ENCODE results near the gene HACD3. TPM values are rescaled to one million over a fixed set of nuclear protein-coding genes. Genes with fewer than 3 reads are reported as not detected.
A peak's percentile ranks its signal among the peaks of the same experiment; 100 is the strongest.
"Not testable (repeated sequence)": the region's sequence is repeated elsewhere in the genome, so short reads cannot be mapped to it uniquely, and the experiment has no call there.

Gene HACD3
- total and polyA plus RNA-seq, 2 of the 13 experiments (the other 11 are each of a cell fraction or from before 2014, with no cell fraction given): 73.6 to 161 TPM

DNA sequence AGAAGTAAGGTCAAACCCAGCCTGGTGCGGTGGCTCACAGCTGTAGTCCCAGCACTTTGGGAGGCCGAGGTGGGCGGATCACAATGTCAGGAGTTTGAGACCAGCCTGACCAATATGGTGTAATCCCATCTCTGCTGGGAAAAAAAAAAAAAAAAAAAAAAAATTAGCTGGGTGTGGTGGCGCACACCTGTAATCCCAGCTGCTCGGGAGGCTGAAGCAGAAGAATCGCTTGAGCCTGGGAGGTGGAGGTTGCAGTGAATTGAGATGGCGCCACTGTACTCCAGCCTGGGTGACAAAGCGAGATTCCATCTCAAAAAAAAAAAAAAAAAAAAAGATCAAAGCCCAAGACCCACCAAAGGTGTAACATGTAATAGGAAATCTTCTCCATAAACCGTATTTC, 19.0 kb downstream of the HACD3 start:
- H3K27ac ChIP-seq (ENCODE audit: extremely low read length, insufficient read depth, low read length); DNase-seq (ENCODE audit: low spot score); H3K9me3 ChIP-seq (ENCODE audit: low read length); intact Hi-C loops (cut with micrococcal nuclease; ENCODE audit: unreplicated experiment); H3K9ac ChIP-seq (ENCODE audit: insufficient read depth, low read depth, low read length); H3K4me2 ChIP-seq (ENCODE audit: low read depth, low read length); BruUV-seq (replicated peaks); H4K20me1 ChIP-seq (ENCODE audit: insufficient read depth, low read length); H3K27me3 ChIP-seq (ENCODE audit: control insufficient read depth in 1 of 2, insufficient read depth in 2 of 2, low read length in 2 of 2); FAIRE-seq; ATAC-seq; CTCF ChIA-PET (ENCODE audit: low intra/inter-chr PET ratio, low total read pairs); H3K4me3 ChIP-seq (replicated peaks in 1 of 3; ENCODE audit: insufficient read depth in 1 of 3, low read depth in 2 of 3, low read length in 3 of 3); H2AFZ ChIP-seq (ENCODE audit: low read length); in situ Hi-C loops (cut with HindIII; ENCODE audit: extremely low pct_ligation_motif_present, low pct_unique_long_range_greater_than_20kb): not testable (repeated sequence)
- TF ChIP-seq ZNF460 (CRISPR knock-in tag; IDR thresholded peaks at IDR 0.05; ENCODE audit: borderline replicate concordance): peak; percentile 75
- TF ChIP-seq, protein P1, sequence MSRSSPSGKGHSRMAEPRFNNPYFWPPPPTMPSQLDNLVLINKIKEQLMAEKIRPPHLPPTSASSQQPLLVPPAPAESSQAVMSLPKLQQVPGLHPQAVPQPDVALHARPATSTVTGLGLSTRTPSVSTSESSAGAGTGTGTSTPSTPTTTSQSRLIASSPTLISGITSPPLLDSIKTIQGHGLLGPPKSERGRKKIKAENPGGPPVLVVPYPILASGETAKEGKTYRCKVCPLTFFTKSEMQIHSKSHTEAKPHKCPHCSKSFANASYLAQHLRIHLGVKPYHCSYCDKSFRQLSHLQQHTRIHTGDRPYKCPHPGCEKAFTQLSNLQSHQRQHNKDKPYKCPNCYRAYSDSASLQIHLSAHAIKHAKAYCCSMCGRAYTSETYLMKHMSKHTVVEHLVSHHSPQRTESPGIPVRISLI (CRISPR knock-in tag; IDR thresholded peaks at IDR 0.05; ENCODE audit: borderline replicate concordance): peak; percentile 22; the same call in 1 of the 2 replicates
- POLR2A ChIA-PET: interaction anchor here (1.2 kb wide), 1 partner anchor 62 kb away, joined by 3 read pairs; the partner anchor contains the start of gene INTS14
- H3K36me3 ChIP-seq (replicated peaks in 1 of 2; ENCODE audit: control insufficient read depth in 1 of 2, insufficient read depth in 2 of 2, low read length in 2 of 2): peaks cover 6 to 11% of the 10 kb centered on the region in 2 experiments; a peak in 2 of 5 replicates
- 97% methylated on average over 9 of the region's 9 CpGs for WGBS (ENCODE audit: low lambda C conversion rate)
- peaks cover 35% of the 10 kb centered on the region for H3K4me1 ChIP-seq (ENCODE audit: insufficient read depth, low read length)
- H3K79me2 ChIP-seq (ENCODE audit: insufficient read depth, low read length): peaks cover 81% of the 10 kb centered on the region

DNA sequence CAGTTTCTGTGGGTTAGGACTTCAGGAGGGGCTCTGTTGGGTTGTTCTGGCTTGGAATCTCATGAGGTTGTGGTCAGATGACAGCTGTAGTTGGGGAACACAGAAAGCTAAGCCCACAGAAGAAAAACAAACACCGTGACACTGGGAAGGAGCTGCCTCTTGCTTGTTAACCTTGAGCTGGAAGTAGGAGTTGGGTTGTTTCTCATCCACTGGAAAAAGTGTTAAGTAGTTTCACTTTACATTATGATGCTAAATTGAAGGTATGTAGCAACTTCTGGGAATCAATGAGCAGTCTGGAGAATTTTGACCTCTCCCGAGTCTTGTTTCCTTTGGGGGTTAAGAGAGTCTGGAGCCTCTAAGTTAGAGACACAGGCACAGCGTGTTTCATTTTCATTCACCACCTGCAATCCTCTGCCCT, 20.4 kb downstream of the HACD3 start:
- WGBS (ENCODE audit: low lambda C conversion rate): 80% methylated on average over 3 of the region's 3 CpGs
- FAIRE-seq (peak; percentile 49), DNase-seq (ENCODE audit: low spot score) (no peak), ATAC-seq (no peak)
- peaks cover 71% of the 10 kb centered on the region for H3K79me2 ChIP-seq (ENCODE audit: insufficient read depth, low read length)
- peaks cover 35% of the 10 kb centered on the region for H3K4me1 ChIP-seq (ENCODE audit: insufficient read depth, low read length)
- TF ChIP-seq, protein P2, sequence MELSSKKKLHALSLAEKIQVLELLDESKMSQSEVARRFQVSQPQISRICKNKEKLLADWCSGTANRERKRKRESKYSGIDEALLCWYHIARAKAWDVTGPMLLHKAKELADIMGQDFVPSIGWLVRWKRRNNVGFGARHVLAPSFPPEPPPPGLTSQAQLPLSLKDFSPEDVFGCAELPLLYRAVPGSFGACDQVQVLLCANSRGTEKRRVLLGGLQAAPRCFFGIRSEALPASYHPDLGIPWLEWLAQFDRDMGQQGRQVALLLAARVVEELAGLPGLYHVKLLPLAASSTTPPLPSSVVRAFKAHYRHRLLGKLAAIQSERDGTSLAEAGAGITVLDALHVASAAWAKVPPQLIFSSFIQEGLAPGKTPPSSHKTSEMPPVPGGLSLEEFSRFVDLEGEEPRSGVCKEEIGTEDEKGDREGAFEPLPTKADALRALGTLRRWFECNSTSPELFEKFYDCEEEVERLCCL (CRISPR knock-in tag; IDR thresholded peaks at IDR 0.05; ENCODE audit: borderline replicate concordance): no peak
- no peak for TF ChIP-seq ZNF468 (CRISPR knock-in tag; IDR thresholded peaks at IDR 0.05)
- TF ChIP-seq SMARCC2 (IDR thresholded peaks at IDR 0.05): no peak
- intact Hi-C loops (cut with micrococcal nuclease; ENCODE audit: unreplicated experiment): no loop called here
- in situ Hi-C loops (cut with HindIII; ENCODE audit: extremely low pct_ligation_motif_present, low pct_unique_long_range_greater_than_20kb): no loop called here
- no peak overlapping the region for H2AFZ ChIP-seq (ENCODE audit: low read length)
- CTCF ChIA-PET (ENCODE audit: low intra/inter-chr PET ratio, low total read pairs): no interaction called here
- H3K27me3 ChIP-seq (ENCODE audit: control insufficient read depth in 1 of 2, insufficient read depth in 2 of 2, low read length in 2 of 2): no peaks in the 10 kb centered on the region
- H3K4me3 ChIP-seq (replicated peaks in 1 of 3; ENCODE audit: insufficient read depth in 1 of 3, low read depth in 2 of 3, low read length in 3 of 3): no peak overlapping the region
- POLR2A ChIA-PET: no interaction called here
- H3K36me3 ChIP-seq (replicated peaks in 1 of 2; ENCODE audit: control insufficient read depth in 1 of 2, insufficient read depth in 2 of 2, low read length in 2 of 2): peaks cover 10 to 23% of the 10 kb centered on the region in 2 experiments; a peak in 4 of 5 replicates
- no peaks in the 10 kb centered on the region for H3K9me3 ChIP-seq (ENCODE audit: low read length)
- BruUV-seq (replicated peaks): no TSS peak
- no peak overlapping the region for H3K9ac ChIP-seq (ENCODE audit: insufficient read depth, low read depth, low read length)
- no peak overlapping the region for H3K4me2 ChIP-seq (ENCODE audit: low read depth, low read length)
- peaks cover 9% of the 10 kb centered on the region for H4K20me1 ChIP-seq (ENCODE audit: insufficient read depth, low read length)
- no peak overlapping the region for H3K27ac ChIP-seq (ENCODE audit: extremely low read length, insufficient read depth, low read length)

All from HepG2 (cell line).